ENCODE data around the gene MDC1. TPM values are rescaled to one million over a fixed set of nuclear protein-coding genes. Genes with fewer than 3 reads are reported as not detected.

The MDC1 gene
- total RNA-seq, 1 donor from 2014 or later: 14.9 TPM

GRCh38 chr6:30703821-30704220 lies 13.3 kb downstream of the MDC1 start:
- DNase-seq (ENCODE audit: low spot score): no peak

- DNase-seq (ENCODE audit: low spot score): no peak
These were observed 14.1 kb downstream of the MDC1 start for GRCh38 chr6:30703011-30703410.

DNA sequence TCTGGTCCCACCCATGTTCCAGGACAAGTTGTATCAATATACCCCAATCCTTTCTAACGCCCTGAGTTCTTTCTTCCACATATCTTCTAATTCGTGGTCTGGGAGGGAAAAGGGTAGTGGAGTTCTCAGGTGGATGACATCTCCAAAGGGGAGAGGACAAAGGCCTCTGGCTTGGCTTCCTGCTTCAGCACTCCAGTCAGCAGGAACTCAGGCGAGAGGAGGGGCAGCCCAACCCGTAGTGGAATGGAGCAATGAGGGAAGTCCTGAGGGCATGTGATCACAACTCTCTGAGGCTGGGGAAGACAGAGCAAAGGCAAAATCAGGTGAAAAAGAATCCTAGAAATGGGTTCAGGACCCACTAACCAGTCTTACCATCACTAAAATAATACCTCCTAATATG lies 16.7 kb downstream of the MDC1 start:
- DNase-seq (ENCODE audit: low spot score): no peak

DNA sequence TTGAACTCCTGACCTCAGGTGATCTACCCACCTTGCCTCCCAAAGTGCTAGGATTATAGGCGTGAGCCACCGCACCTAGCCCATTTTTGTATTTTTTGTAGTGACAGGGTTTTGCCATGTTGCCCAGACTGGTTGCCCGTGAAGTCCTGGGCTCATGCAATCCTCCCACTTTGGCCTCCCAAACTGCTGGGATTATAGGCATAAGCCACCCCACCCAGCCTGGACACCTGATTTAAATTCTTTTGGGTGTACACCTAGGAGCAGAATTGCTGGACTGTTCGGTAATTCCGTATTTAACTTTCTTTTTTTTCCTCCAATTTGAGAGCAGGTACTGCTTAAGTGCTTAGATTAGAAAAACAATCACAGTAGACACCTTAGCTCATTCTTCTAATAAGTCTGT lies 20.6 kb downstream of the MDC1 start:
- DNase-seq (ENCODE audit: low spot score): no peak

DNA sequence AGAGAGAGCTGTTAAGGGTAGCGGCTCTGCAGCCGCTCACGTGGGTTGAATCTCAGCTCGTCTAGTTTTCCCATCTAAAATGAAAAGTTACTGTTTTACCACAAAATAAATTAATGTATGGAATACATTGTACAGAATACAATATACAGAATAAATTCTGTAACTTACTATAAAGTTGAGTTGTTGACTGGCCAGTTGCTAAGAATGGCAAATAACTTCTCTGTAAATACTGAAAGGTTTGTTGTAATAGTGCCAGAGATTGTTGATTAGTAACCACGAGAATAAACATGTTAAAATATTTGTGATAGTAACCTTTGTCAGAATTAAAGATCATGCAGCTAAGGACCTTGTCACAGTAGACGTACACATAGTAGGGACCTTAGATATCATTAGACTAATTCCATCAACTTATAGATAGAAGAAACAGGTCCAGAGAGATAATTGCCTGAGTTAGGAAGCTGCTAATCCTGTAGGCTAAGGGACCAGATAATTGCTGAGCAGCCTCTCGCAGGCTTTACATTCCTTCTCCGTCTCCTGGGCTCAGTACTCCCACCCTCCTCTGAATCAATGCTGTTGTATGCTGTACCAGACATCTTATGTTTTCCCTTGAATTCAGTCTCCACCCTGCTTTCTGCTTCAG lies 25.8 kb downstream of the MDC1 start:
- peak; percentile 18 for DNase-seq (ENCODE audit: low spot score)

- peak; percentile 96 for DNase-seq (ENCODE audit: low spot score)
These were observed 26.5 kb downstream of the MDC1 start, which contains the start of gene NRM for GRCh38 chr6:30690403-30691207. Gene NRM (minus strand): TSS chr6:30690984. CDS start chr6:30690974, 10 bp downstream.

- no peak for DNase-seq (ENCODE audit: low spot score)
These were observed 27.1 kb downstream of the MDC1 start for GRCh38 chr6:30689985-30690384.

DNA sequence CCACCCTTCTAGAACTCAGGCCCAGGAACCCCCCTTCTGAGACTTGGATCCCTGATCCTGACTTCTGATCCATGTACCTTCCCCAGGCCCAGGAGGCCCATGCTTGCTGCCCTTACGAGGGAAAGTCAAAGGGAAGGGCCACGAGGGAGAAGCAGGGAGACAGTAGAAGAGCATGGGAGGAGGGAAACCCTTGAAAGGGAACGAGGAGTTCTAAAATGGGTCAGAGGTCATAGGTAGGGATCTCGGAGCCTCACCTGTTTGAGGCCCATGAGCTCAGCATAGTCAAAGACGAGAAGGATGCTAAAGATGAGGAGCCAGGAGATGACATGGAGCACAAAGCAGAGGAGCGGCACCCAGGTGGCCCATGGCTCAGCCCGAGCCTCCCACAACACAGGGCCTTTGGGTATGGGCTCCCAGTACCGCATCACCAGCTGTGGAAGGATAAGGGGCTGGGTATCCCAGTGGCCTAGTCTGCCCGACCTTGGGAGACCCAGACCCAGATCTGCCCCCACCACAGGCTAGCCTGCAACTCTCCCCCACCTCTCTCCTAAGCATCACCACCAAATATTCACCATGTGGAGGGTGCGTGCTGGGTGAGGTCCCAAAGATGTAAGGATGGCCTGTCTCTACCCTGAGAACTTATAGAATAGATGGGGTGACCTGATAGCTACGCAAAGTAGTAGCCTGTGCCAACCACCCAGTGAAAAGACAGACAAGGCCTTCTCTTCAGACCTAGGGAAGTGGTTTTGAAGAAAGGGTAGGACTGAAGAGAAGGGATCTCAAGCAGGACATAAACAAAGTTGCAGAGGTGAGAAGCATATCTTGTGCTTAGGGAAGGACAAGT lies 27.8 kb downstream of the MDC1 start:
- DNase-seq (ENCODE audit: low spot score): no peak

DNA sequence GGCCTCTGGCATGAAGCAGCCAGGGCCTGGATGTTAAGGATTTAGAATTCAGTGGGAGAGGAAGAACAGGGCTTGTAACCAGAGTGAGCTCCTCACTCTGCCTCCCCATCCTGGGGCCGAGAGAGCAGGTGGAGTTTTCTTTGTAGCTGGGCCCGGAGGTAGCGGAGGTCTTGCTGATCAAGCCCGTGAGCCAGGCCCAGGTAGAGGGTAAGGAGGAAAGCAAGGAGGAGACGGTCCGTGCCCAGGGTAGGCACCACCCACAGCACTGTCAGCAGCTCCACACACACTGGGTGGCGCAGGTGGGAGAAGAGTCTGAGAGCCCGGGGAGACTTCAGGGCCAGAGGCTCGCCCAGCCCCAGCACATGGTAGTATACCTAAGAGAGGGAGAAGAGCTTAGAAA lies 28.5 kb downstream of the MDC1 start:
- no peak for DNase-seq (ENCODE audit: low spot score)

DNA sequence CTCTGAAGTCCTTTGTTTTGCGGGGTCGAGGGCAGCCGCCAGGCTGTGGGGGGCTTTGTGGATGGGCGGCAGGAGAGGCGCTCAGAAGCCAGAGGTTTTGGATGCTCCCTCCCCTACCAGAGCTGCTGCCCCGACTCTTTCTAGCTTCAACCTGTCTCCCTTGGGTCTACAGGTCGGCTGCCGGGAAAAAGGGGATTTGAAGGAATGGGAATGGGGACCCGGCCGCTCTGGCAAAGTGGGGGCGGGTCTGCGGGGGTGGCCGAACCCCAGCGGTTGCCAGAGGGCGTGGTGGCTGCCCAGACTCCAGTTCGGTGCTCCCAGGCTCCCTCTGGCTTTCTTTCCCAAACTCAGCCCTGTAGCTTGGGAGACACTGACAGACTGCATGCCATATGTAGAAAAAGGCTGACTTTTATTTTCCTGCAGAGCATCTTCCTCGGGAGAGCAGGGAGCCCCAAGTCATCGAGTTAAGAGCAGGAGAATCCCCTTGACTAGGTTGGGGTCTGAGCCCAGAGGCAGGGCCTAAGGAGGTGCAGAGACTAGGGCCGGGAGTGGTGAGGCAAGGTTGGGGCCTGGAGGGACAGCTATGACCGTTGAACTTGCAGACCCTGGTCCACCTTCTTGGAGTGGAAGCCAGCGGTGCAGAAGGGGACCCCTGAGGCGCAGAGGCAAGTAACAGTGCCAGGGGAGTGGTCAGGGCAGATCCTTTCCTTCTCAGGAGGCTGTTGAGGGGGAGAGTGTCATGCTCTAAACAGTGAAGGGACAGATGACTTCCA lies 29.2 kb downstream of the MDC1 start:
- DNase-seq (ENCODE audit: low spot score): peak; percentile 70

DNA sequence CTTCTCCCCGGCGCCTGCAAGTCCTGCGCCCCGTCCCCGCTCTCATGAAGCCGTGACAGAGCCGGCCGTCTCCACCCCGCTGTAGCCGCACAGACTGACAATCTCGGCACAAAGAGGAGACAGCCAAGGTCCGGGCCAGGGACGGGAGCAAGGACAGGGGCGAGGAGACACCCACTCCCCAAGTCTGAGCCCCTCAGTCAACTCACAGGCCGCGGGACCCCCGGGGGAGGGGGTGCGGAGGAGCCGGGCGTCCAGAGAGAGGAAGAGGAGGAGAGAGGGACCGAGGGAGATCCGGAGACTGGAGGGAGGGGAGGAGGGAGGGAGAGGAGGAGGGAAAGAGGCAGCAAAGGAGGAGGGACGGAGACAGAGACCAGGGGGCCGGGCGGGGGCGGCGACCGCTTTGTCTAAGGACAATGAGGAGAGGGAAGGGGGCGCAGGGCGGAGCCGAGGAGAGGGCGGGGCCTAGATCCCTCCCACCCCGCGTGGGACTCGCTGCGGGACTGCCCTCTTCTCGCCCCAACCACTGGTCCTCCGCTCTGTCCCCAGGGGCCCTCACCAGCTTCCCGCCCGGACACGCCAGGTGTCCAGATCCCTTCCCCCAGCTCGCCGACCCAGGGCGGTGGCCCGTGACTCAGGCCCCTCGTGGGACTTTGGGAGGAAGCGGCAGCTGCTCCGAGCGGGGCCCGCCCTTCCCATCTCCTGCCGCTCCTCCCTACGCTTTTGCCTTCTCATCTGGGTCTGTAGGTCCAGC lies 30.0 kb downstream of the MDC1 start:
- DNase-seq (ENCODE audit: low spot score): peak; percentile 96

GRCh38 chr6:30686009-30686907 lies 30.8 kb downstream of the MDC1 start, which contains the start of gene PPP1R18:
Gene PPP1R18 (minus strand): TSS chr6:30686645. CDS start chr6:30686018, 627 bp downstream.
- peak; percentile 84 for DNase-seq (ENCODE audit: low spot score)

DNA sequence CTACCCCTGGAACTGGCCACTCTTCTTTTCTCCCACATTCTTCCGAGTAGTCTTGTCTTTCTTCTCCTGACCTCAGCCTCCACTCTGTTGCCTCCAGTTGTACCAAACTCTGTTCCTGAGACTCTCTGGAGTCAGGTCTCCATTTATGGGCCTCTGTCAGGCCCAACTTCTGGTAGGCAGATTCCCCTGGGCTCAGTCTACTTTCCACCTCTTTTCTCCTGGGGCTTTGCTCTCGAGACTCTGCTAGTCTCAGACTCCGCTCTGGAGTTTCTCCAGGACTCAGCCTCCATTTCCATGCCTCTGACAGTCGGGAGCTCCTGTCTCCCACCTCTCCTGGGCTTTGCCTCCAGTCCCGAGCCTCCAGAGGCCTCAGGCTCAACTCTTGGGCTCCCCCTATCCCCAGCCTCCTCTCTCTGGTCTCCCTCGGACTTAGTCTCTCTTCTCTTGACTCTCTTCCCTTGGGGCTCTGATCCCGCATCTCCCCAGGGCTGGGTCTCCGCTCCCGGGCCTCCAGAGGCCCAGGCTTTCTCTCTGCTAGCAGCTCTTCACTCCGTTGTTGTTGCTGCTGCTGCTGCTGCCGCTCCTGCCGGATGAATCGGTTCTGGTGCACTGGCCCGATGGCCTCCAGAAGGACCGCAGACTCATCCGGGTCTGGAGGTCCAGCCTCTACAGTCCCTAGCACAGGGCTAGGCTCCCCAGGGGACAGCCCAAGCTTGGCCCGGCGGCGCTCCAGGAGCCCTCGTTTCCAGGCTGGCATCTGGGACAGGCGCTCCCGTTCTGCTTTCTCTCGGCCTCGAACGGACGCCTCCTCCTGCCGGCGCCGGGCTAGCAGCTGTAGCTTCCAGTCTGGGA lies 31.7 kb downstream of the MDC1 start:
- no peak for DNase-seq (ENCODE audit: low spot score)

GRCh38 chr6:30684386-30685156 lies 32.5 kb downstream of the MDC1 start:
- DNase-seq (ENCODE audit: low spot score): peak; percentile 53

DNA sequence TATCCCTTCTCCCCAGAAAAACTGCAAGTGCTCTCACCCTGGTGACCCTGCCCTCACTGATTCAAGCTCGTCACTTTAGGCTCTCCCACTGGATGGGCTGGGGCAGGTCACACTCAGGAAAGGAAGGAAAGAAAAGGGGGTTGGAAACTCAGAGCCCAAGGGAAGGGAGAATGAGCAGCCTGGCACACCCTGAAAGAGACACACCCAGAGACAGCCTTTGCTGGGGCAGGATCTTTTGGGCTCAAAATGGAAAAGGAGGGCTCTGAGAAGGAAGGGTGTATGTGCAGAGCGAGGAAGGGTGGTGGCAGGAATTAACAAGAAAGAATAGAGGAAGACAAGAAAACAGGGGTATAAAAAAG lies 33.1 kb downstream of the MDC1 start:
- DNase-seq (ENCODE audit: low spot score): no peak

DNA sequence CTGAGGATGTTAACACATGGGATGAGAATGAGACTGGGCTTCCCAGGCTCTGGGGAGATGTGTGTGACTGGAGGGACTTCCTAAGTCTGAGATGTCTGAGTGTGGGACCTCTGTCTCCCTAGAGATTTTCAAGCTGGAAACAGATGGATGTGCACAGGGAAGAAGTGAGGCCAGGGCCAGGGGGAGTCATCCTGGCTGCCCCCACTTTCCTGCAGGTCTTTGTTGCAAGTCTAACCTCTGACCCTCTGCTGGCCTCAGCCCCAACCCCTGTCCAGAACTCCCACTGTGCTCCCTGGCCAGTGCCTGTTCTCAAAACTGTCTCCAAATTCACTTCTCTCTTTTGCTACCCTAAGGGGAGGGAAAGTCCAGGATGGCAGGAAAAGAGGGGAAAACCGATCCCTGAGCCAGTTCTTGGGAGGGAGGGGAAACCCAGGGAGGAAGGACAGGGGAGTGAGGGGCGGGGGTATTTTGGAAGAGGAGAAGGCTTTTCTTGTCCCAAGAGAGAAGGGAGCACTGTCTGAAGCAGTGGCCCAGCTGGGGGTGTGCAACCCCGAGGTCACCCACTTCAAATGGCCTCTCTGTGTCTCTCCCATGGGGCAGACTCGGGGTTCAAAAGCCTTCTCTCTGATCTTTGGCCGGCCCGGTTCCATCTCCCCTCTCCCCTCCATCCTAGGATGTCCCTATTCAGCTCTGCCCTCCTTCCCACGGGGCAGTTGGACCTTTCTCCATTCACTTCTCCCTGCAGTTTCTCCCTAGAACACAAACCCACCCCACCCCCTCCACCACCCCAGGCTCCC lies 33.7 kb downstream of the MDC1 start:
- no peak for DNase-seq (ENCODE audit: low spot score)
